SU-DHL-6 (cell line): ENCODE results near the gene ARHGAP26.
A peak's percentile ranks its signal among the peaks of the same experiment; 100 is the strongest.

ENCODE experiments used
- H2AFZ ChIP-seq: fragments of 200-600 bp; sonication (generic); 2 replicates; pipeline ENCODE4 v1.6.1; 2014; ENCODE audit warnings: low read depth, mild to moderate bottlenecking, moderate library complexity, mixed read lengths, antibody characterized with exemption, low read length; ENCODE audit not compliant: severe bottlenecking
- H3F3A ChIP-seq: fragments of 200-600 bp; shearing (Covaris generic); 2 replicates; pipeline ENCODE4 v1.6.0; 2016; ENCODE audit warnings: antibody characterized with exemption, mild to moderate bottlenecking; ENCODE audit not compliant: insufficient read depth
- H3K27ac ChIP-seq: fragments of 200-600 bp; sonication (generic); 2 replicates; pipeline ENCODE4 v1.5.1; 2016; ENCODE audit warnings: low read depth, mild to moderate bottlenecking, low read length, moderate library complexity, mixed read lengths
- H3K27me3 ChIP-seq: fragments of 200-600 bp; sonication (generic), shearing (Covaris generic); 2 replicates; pipeline ENCODE4 v1.6.0; 2014; ENCODE audit warnings: mild to moderate bottlenecking, low read length
- H3K36me3 ChIP-seq: fragments of 200-600 bp; sonication (generic); 2 replicates; pipeline ENCODE4 v1.6.1; 2014; ENCODE audit warnings: mild to moderate bottlenecking, low read length, mixed read lengths
- H3K4me2 ChIP-seq: fragments of 300-600, 200-600 bp; shearing (Covaris generic), sonication (generic); 2 replicates; pipeline ENCODE4 v1.6.0; 2014; ENCODE audit warnings: low read length, low read depth, mild to moderate bottlenecking; ENCODE audit not compliant: poor library complexity, severe bottlenecking
- H3K4me3 ChIP-seq: fragments of 200-600 bp; sonication (generic); 2 replicates; pipeline ENCODE4 v1.5.1; 2014; ENCODE audit warnings: antibody characterized with exemption, low read length, mild to moderate bottlenecking, mixed read lengths; ENCODE audit not compliant: insufficient read depth, poor library complexity, severe bottlenecking
- H3K79me2 ChIP-seq: fragments of 200-600 bp; sonication (generic); 2 replicates; pipeline ENCODE4 v1.6.1; 2014; ENCODE audit warnings: mild to moderate bottlenecking, low read length, moderate library complexity; ENCODE audit not compliant: insufficient read depth
- H3K9ac ChIP-seq: fragments of 200-600 bp; sonication (generic); 2 replicates; pipeline ENCODE4 v1.7.0; 2014; ENCODE audit warnings: mild to moderate bottlenecking, low read length
- H3K9me2 ChIP-seq: fragments of 200-600 bp; sonication (generic); replicated peaks from 2 replicates; pipeline ENCODE4 v1.6.1; 2014; ENCODE audit warnings: low read length; ENCODE audit not compliant: insufficient read depth
- H3K9me3 ChIP-seq: fragments of 200-600 bp; sonication (generic); 2 replicates; pipeline ENCODE4 v1.6.1; 2014; ENCODE audit warnings: low read length, mixed read lengths; ENCODE audit not compliant: insufficient read depth
- H4K20me1 ChIP-seq: fragments of 200-600 bp; sonication (generic); 2 replicates; pipeline ENCODE4 v1.6.1; 2014; ENCODE audit warnings: low read depth, mild to moderate bottlenecking, antibody characterized with exemption, low read length, moderate library complexity, mixed read lengths
- EZH2phosphoT487 ChIP-seq: fragments of 200-600 bp; sonication (generic), shearing (Covaris generic); conservative IDR thresholded peaks from 2 replicates; pipeline ENCODE4 v1.6.1; 2018; ENCODE audit warnings: mild to moderate bottlenecking, antibody characterized with exemption, low read length, moderate library complexity, mixed read lengths
- TF ChIP-seq, protein P1 (sequence below): fragments of 200-600 bp; sonication (generic); IDR thresholded peaks from one replicate; pipeline ENCODE4 v1.5.1; 2017; ENCODE audit warnings: antibody characterized with exemption, mild to moderate bottlenecking, low read length, moderate library complexity; ENCODE audit not compliant: insufficient read depth, poor library complexity, severe bottlenecking

The ARHGAP26 gene

DNA sequence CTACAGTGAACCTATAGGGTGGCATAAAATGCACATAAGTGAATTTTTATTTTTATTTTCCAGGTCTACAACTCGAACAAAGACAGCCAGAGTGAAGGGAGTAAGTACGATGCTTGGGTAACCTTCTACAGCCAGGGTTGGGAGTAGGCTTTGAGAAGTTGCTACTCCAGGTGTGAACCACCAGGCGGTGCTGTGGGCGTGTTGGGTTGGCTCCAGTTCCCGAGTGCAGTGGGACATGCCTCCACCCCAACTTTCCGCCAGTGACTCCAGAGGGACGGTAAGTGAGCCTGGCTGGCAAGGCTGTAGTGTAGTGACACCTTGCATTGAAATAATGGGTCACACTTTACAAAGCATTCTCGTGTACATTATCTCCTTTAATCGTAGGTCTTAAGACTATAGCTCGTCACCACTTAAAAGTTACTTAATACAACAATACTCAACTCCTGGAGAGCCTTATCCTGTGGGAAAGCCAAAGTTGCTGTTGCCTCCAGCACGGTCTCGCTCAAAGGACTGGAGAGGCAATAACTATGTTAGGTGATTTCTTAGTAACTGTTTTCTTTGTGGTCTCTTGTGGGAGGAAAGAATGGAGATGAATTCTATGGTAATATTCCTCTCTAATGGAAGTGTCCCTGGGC lies 244.0 kb downstream of the ARHGAP26 start:
- Histone ChIP-seq H3K27me3 (no peaks in the 10 kb centered on the region), H3K9me2 (no peaks in the 10 kb centered on the region), H4K20me1 (no peaks in the 10 kb centered on the region), H3K4me2 (no peak overlapping the region), H3K9ac (no peak overlapping the region), H3K36me3 (no peaks in the 10 kb centered on the region), H2AFZ (no peak overlapping the region), H3K27ac (no peak overlapping the region), H3K4me3 (no peak overlapping the region), H3K9me3 (no peaks in the 10 kb centered on the region), H3F3A (no peaks in the 10 kb centered on the region), H3K79me2 (no peaks in the 10 kb centered on the region)
- no peak for TF ChIP-seq EZH2phosphoT487
- TF ChIP-seq, protein P1, sequence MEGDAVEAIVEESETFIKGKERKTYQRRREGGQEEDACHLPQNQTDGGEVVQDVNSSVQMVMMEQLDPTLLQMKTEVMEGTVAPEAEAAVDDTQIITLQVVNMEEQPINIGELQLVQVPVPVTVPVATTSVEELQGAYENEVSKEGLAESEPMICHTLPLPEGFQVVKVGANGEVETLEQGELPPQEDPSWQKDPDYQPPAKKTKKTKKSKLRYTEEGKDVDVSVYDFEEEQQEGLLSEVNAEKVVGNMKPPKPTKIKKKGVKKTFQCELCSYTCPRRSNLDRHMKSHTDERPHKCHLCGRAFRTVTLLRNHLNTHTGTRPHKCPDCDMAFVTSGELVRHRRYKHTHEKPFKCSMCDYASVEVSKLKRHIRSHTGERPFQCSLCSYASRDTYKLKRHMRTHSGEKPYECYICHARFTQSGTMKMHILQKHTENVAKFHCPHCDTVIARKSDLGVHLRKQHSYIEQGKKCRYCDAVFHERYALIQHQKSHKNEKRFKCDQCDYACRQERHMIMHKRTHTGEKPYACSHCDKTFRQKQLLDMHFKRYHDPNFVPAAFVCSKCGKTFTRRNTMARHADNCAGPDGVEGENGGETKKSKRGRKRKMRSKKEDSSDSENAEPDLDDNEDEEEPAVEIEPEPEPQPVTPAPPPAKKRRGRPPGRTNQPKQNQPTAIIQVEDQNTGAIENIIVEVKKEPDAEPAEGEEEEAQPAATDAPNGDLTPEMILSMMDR: peak; percentile 28

DNA sequence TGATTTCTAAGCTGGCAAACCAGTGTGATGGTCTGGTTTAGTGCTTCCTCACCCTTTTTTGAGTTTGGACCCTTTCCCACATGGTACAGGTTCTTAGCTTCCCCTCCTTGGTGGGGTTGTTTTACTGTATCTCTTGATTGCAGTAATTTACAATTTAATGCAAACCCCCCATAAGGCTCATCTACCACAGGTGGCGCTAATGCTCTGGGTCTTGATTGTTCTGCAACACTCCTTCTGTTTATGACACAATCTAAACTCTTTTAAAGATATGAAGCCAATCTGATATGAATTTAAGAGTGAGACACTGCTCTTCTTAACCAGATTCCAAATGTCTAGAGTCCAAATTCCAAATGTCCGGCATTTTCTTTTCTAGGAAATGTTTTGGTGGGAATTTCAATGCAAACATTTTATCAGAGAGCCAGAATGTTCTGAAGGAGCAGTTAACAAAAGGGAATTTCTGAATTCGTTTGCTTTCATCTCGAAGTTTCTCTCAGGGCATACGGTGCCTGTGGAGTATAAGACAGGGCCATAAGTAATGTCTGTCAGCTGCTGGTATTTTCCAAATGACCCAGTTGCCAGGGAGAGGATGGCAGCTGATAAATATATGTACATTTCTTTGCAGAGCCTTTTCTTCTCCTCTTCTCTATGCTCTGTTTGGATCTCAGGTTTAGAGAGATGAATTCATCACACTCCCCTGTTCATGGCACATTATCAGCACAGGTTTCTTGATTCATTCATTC lies 246.8 kb downstream of the ARHGAP26 start:
- no peaks in the 10 kb centered on the region for H4K20me1 ChIP-seq
- H3K27me3 ChIP-seq: no peaks in the 10 kb centered on the region
- H3K27ac ChIP-seq: no peak overlapping the region
- no peaks in the 10 kb centered on the region for H3F3A ChIP-seq
- no peaks in the 10 kb centered on the region for H3K36me3 ChIP-seq
- no peak for TF ChIP-seq EZH2phosphoT487
- TF ChIP-seq, protein P1: peak; percentile 80
- no peak overlapping the region for H3K4me3 ChIP-seq
- no peaks in the 10 kb centered on the region for H3K9me2 ChIP-seq
- no peak overlapping the region for H2AFZ ChIP-seq
- no peak overlapping the region for H3K9ac ChIP-seq
- H3K4me2 ChIP-seq: no peak overlapping the region
- no peaks in the 10 kb centered on the region for H3K9me3 ChIP-seq
- no peaks in the 10 kb centered on the region for H3K79me2 ChIP-seq

DNA sequence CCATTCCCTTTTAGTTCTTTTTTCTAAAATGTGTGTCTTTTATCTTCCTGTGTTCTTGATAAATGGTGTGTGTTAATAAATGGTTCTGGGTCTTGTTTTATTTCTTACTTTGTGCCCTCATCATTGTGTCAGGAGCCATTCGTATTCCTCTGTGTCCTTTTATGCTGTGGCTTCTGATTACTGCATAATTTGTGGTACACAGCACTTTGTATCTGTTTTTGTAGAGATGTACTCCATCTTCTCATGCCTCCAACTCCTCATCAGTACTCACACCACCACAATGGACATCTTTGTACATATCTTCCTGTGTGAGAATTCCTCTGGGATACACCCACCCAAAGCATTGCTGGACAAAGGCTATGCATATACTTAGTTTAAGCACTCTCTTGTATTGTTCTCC lies 247.4 kb downstream of the ARHGAP26 start:
- Histone ChIP-seq H4K20me1 (no peaks in the 10 kb centered on the region), H2AFZ (no peak overlapping the region), H3K4me2 (no peak overlapping the region), H3K4me3 (no peak overlapping the region), H3K79me2 (no peaks in the 10 kb centered on the region), H3F3A (no peaks in the 10 kb centered on the region), H3K27ac (no peak overlapping the region), H3K9me3 (no peaks in the 10 kb centered on the region), H3K27me3 (no peaks in the 10 kb centered on the region), H3K9me2 (no peaks in the 10 kb centered on the region), H3K36me3 (no peaks in the 10 kb centered on the region), H3K9ac (no peak overlapping the region)
- TF ChIP-seq, protein P1: no peak
- no peak for TF ChIP-seq EZH2phosphoT487
